CD14-positive monocyte (primary cell): ENCODE data around the gene GDPD4. TPM values are rescaled to one million over a fixed set of nuclear protein-coding genes. Genes with fewer than 3 reads are reported as not detected.
A peak's percentile ranks its signal among the peaks of the same experiment; 100 is the strongest.

Source experiments
- DNase-seq, 3 donors: peaks; one replicate each; pipeline ENCODE4 v3.0.0-alpha.2; 2011 to 2022
- H2AFZ ChIP-seq: 2 replicates; pipeline ENCODE4 v1.6.0; 2012; ENCODE audit warnings: mild to moderate bottlenecking, low read depth, low read length, inconsistent platforms; ENCODE audit not compliant: insufficient read depth, poor library complexity, severe bottlenecking
- H3K27ac ChIP-seq, 2 donors: 1 replicate in 1 of 2; 2 replicates in 1 of 2; pipeline ENCODE4 v1.5.1; 2012 to 2013; ENCODE audit warnings: low read length in 2 of 2, control low read depth in 1 of 2, inconsistent platforms in 1 of 2, low read depth in 1 of 2, mild to moderate bottlenecking in 1 of 2
- H3K27me3 ChIP-seq, 2 donors: one replicate each; pipeline versions ENCODE4 v1.6.0 to v1.6.1; 2011 to 2013; ENCODE audit warnings: low read length in 2 of 2; ENCODE audit not compliant: control insufficient read depth in 2 of 2, insufficient read depth in 2 of 2
- H3K36me3 ChIP-seq, 2 donors: replicated peaks in 1 of 2; 1 replicate in 1 of 2; 2 replicates in 1 of 2; pipeline versions ENCODE4 v1.5.1 to v1.6.1; 2012 to 2013; ENCODE audit warnings: low read length in 2 of 2, control low read depth in 1 of 2, inconsistent platforms in 1 of 2, mild to moderate bottlenecking in 1 of 2; ENCODE audit not compliant: insufficient read depth in 2 of 2, control insufficient read depth in 1 of 2
- H3K4me1 ChIP-seq, 2 donors: 1 replicate in 1 of 2; 2 replicates in 1 of 2; pipeline versions ENCODE4 v1.5.1 to v1.6.1; 2012 to 2013; ENCODE audit warnings: low read length in 2 of 2, control low read depth in 1 of 2, inconsistent platforms in 1 of 2, mild to moderate bottlenecking in 1 of 2, moderate library complexity in 1 of 2; ENCODE audit not compliant: insufficient read depth in 2 of 2, control insufficient read depth in 1 of 2
- H3K4me2 ChIP-seq: replicated peaks from 2 replicates; pipeline ENCODE3; 2012; ENCODE audit warnings: low read length, moderate library complexity, mild to moderate bottlenecking; ENCODE audit not compliant: poor library complexity, severe bottlenecking; ENCODE audit errors: extremely low read depth
- H3K4me3 ChIP-seq, 3 experiments: fragments of 200-600 bp in 1 of 3; sonication (generic) in 1 of 3; replicated peaks in 1 of 3; 1 replicate in 2 of 3; 2 replicates in 1 of 3; pipeline ENCODE4 v1.5.1; 2011 to 2013; ENCODE audit warnings: low read length in 3 of 3, mild to moderate bottlenecking in 3 of 3, control low read depth in 2 of 3, low read depth in 2 of 3, inconsistent platforms in 1 of 3, moderate library complexity in 1 of 3
- H3K79me2 ChIP-seq: 2 replicates; pipeline ENCODE4 v1.6.0; 2012; ENCODE audit warnings: mild to moderate bottlenecking, control low read depth, inconsistent platforms, low read length, moderate library complexity; ENCODE audit not compliant: insufficient read depth
- H3K9ac ChIP-seq: 2 replicates; pipeline ENCODE4 v1.6.0; 2017; ENCODE audit warnings: low read length, mild to moderate bottlenecking; ENCODE audit not compliant: insufficient read depth, poor library complexity, severe bottlenecking
- H3K9me3 ChIP-seq, 2 donors: replicated peaks in 1 of 2; 1 replicate in 1 of 2; 2 replicates in 1 of 2; pipeline versions ENCODE4 v1.5.1 to v1.6.1; 2012 to 2013; ENCODE audit warnings: low read length in 2 of 2, control low read depth in 1 of 2; ENCODE audit not compliant: control insufficient read depth in 1 of 2, insufficient read depth in 1 of 2
- H4K20me1 ChIP-seq: 2 replicates; pipeline ENCODE4 v1.6.0; 2012; ENCODE audit warnings: mild to moderate bottlenecking, low read length, control low read depth, moderate library complexity; ENCODE audit not compliant: insufficient read depth
- H3K27ac Mint-ChIP-seq, 7 donors: one replicate each; pipeline ENCODE4 v1.8.0; 2020; ENCODE audit warnings: mild to moderate bottlenecking in 7 of 7, mixed read lengths in 7 of 7, moderate library complexity in 6 of 7, inconsistent platforms in 2 of 7
- H3K27me3 Mint-ChIP-seq, 3 donors: one replicate each; pipeline ENCODE4 v1.8.0; 2021 to 2022; ENCODE audit warnings: low read depth in 3 of 3, mild to moderate bottlenecking in 3 of 3, mixed read lengths in 3 of 3, moderate library complexity in 3 of 3, inconsistent platforms in 1 of 3
- H3K36me3 Mint-ChIP-seq, 2 donors: one replicate each; pipeline ENCODE4 v1.8.0; 2020; ENCODE audit warnings: mixed read lengths in 2 of 2, inconsistent platforms in 1 of 2, mild to moderate bottlenecking in 1 of 2
- H3K4me1 Mint-ChIP-seq: one replicate; pipeline ENCODE4 v1.8.0; 2020; ENCODE audit warnings: mild to moderate bottlenecking, mixed read lengths
- H3K4me3 Mint-ChIP-seq, 2 donors: one replicate each; pipeline ENCODE4 v1.8.0; 2020; ENCODE audit warnings: mild to moderate bottlenecking in 2 of 2, mixed read lengths in 2 of 2, moderate library complexity in 1 of 2
- H3K9me3 Mint-ChIP-seq, 7 donors: one replicate each; pipeline ENCODE4 v1.8.0; 2020 to 2022; ENCODE audit warnings: mixed read lengths in 7 of 7, mild to moderate bottlenecking in 6 of 7, moderate library complexity in 6 of 7, inconsistent platforms in 2 of 7
- WGBS: methylation state at CpG from one replicate; pipeline ENCODE4 v1.1.5; 2013; ENCODE audit warnings: missing lambda C conversion rate; ENCODE audit not compliant: insufficient coverage; 5-methylcytosine and 5-hydroxymethylcytosine counted together
- intact Hi-C, 2 donors: fragments of 100-400 bp; cut with micrococcal nuclease; formaldehyde crosslinking; loops; one replicate each; pipeline versions ENCODE4 v1.15.0 to v1.15.1; 2023
- polyA plus RNA-seq, 3 donors: library from polyadenylated mRNA; depleted of rRNA in 1 of 3; unstranded in 2 of 3; stranded (reverse) in 1 of 3; fragments of 300-500 nt in 2 of 3; fragments of >200 nt in 1 of 3; fragmentation: Illumina TruSeq in 2 of 3; gene quantifications; 1 replicate in 2 of 3; 2 replicates in 1 of 3; pipeline ENCODE4 v1.2.3, GENCODE V29; 2012 to 2021
- TF ChIP-seq, protein P1 (sequence below): fragments of 200-600 bp; IDR thresholded peaks from one replicate; pipeline ENCODE4 v1.8.0; 2022; ENCODE audit warnings: antibody characterized with exemption, mild to moderate bottlenecking

The GDPD4 gene
- polyA plus RNA-seq, 3 donors: not detected

GRCh38 chr11:77303328-77303727 lies 1.8 kb upstream of the GDPD4 start:
- 100% methylated on average over 2 of the region's 2 CpGs for WGBS
- H3K36me3 ChIP-seq: no peaks in the 10 kb centered on the region
- no peak for DNase-seq
- no peak overlapping the region for H3K9ac ChIP-seq
- no peaks in the 10 kb centered on the region for H4K20me1 ChIP-seq
- intact Hi-C loops: no loop called here
- H3K27ac ChIP-seq: no peak overlapping the region
- H3K9me3 ChIP-seq: no peaks in the 10 kb centered on the region
- no peak overlapping the region for H3K4me2 ChIP-seq
- Mint-ChIP-seq H3K36me3 (no peaks in the 10 kb centered on the region), H3K9me3 (peaks cover 0 to 4% (median 0%) of the 10 kb centered on the region in 7 donors), H3K27me3 (peaks cover 0 to 3% (median 0%) of the 10 kb centered on the region in 3 donors), H3K4me1 (no peaks in the 10 kb centered on the region), H3K27ac (no peak overlapping the region), H3K4me3 (no peak overlapping the region)
- no peak overlapping the region for H3K4me3 ChIP-seq
- no peak overlapping the region for H2AFZ ChIP-seq
- H3K4me1 ChIP-seq: no peaks in the 10 kb centered on the region
- H3K27me3 ChIP-seq: no peaks in the 10 kb centered on the region
- TF ChIP-seq, protein P1, sequence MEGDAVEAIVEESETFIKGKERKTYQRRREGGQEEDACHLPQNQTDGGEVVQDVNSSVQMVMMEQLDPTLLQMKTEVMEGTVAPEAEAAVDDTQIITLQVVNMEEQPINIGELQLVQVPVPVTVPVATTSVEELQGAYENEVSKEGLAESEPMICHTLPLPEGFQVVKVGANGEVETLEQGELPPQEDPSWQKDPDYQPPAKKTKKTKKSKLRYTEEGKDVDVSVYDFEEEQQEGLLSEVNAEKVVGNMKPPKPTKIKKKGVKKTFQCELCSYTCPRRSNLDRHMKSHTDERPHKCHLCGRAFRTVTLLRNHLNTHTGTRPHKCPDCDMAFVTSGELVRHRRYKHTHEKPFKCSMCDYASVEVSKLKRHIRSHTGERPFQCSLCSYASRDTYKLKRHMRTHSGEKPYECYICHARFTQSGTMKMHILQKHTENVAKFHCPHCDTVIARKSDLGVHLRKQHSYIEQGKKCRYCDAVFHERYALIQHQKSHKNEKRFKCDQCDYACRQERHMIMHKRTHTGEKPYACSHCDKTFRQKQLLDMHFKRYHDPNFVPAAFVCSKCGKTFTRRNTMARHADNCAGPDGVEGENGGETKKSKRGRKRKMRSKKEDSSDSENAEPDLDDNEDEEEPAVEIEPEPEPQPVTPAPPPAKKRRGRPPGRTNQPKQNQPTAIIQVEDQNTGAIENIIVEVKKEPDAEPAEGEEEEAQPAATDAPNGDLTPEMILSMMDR: no peak
- no peaks in the 10 kb centered on the region for H3K79me2 ChIP-seq

DNA sequence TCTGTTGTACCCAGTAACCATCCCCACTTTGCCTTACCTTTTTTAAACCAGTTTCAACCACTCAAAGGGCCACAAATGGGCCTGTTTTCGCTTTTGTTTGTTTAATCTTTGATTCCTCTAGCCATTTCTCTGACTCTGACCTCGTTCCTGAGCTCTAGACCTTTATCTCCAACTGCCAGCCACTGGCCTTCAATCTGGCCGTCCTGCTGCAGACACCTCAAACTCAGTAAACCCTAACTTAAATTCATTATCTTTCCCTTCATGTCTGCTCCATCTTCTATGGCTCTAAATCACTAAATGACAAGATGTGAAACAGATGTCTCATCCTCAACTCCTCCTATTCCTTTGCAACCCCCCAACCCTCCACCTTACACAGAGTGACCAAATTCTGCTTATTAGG lies 1.3 kb upstream of the GDPD4 start:
- no peaks in the 10 kb centered on the region for H3K36me3 Mint-ChIP-seq
- H3K4me3 Mint-ChIP-seq: no peak overlapping the region
- H3K36me3 ChIP-seq: no peaks in the 10 kb centered on the region
- peaks cover 0 to 1% (median 0%) of the 10 kb centered on the region in 3 donors for H3K27me3 Mint-ChIP-seq
- H3K27ac Mint-ChIP-seq: peak overlapping the region in 1 of 7 donors; percentile 13
- H3K9ac ChIP-seq: no peak overlapping the region
- no peaks in the 10 kb centered on the region for H3K9me3 ChIP-seq
- intact Hi-C loops: no loop called here
- H3K27ac ChIP-seq: no peak overlapping the region
- no peaks in the 10 kb centered on the region for H3K27me3 ChIP-seq
- H3K79me2 ChIP-seq: no peaks in the 10 kb centered on the region
- no peaks in the 10 kb centered on the region for H4K20me1 ChIP-seq
- DNase-seq: no peak
- no peaks in the 10 kb centered on the region for H3K4me1 ChIP-seq
- H3K9me3 Mint-ChIP-seq: peaks cover 0 to 4% (median 0%) of the 10 kb centered on the region in 7 donors
- H3K4me2 ChIP-seq: no peak overlapping the region
- TF ChIP-seq, protein P1: no peak
- H2AFZ ChIP-seq: no peak overlapping the region
- no peak overlapping the region for H3K4me3 ChIP-seq
- no peaks in the 10 kb centered on the region for H3K4me1 Mint-ChIP-seq
- WGBS: 87% methylated on average over 2 of the region's 3 CpGs
